Activated CD4-positive, CD25-positive, alpha-beta regulatory T cell (primary cell): ENCODE results near the gene THOP1.

ENCODE experiments used
- DNase-seq, 4 experiments: peaks; one replicate each; lab custom pipeline; 2025; lab: John Stamatoyannopoulos, UW

THOP1 gene

DNA sequence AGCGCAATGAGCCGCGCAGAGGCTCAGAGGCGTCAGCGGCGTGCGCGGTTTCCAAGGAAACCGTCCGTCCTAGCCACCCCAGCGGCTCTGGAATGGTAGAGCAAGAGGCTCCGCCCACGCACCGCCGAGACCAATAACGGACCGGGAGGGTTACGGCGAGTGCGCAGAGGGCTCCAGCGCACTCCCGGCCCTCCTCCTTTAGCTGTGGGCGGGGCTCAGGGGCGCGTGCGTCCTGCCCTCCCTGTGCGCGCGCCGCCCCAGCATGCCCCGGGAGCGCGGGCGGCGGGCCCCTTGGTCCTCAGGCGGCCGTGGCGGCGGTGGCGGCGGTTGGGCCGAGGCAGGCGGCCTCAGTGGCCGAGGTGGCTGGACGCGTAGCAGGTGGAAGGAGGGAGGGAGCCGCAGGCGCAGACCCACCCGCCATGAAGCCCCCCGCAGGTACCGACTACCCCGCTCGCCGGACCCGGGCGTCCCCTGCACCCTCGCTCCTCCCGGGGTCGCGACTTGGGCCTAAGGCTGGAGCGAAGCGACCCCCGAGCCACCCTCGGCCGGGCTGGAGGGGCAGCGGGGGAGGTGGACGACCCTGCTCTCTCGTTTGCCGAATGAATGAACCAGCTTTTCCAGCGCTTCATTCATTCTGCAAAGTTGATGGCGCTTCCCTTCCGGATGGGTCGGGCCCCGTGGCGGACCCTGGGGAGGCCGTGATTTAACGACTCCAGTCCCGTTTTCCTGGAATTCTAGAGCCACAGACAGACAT lies at the start of gene THOP1:
TSS of gene THOP1 (plus strand) at position 260 of the 754 bp plus-strand sequence. CDS start at position 420, 160 bp downstream.
- DNase-seq = peak; percentile 96 to 98 (median 98)

GRCh38 chr19:2736550-2737190 lies 48.6 kb upstream of the THOP1 start:
- DNase-seq = no peak

DNA sequence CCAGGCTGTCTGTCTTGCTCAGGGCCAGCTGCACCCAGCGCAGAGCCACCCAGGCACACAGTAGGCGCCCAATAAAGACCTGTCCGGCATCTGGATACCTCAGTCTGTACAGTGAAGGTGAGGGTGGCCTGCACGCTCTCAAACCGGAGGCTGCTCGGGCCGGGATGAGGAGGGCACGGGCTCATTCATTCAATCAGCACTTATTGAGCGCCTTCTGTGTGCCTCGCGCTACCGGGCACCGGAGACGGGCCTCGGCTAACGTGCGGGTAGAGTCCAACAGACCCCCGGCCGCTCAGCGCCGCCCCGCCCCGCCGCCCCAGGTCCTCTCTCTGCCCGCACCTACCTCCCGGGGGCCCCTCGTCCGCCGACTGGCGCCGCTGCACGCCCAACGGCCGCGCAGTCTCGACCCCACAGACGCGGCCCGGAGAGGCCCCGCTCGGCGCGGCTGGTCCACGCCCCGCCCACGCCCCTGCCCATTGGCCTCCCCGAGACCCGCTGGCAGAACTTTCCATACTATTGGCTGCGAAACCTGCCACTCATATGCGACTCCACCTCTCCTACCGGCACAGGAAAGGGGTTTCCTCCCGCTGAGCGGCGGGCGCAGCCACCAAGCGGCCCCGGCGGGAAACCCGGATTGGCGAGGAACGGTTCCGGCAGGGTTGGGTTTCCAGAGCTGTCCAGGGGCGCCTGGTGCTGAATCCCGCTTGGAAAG lies 45.5 kb upstream of the THOP1 start, which contains the start of gene SLC39A3:
TSS of gene SLC39A3 (minus strand) at position 416 of the 712 bp plus-strand sequence. CDS start 2,760 bp downstream, outside the sequence.
- peak; percentile 93 to 99 (median 96) for DNase-seq

DNA sequence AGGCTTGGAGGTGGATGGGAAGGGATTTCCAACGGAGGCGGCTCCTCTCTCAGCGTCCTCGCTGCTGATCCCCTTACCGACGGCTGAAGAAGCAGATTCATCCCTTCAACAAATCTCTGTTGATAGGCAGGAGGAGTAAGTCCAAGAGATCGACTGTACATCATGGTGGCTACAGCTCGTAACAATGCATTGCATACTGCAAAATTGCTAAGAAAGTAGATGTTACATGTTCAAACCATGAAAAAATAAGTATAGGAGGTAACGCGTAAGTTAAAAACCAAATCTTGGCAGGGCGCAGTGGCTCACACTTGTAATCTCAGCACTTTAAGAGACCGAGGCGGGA lies 45.0 kb upstream of the THOP1 start:
- no peak for DNase-seq

DNA sequence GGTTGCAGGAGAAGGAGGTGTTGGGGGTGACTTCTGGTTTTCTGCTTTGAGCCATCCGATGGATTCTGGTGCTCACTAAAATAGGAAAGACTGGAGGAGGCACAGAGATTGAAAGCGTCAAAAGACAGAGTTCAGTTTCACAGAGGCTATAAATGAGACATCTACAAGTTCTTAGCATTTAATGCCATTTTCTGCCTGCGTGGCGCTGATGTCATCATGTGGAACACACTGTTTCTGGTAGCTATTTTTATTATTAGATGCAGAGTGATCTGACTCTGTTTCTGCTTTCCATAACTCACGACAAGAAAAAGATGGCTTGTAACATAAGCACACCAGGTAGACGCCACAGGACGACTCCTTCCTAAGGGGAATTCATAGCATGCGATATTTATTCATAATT lies 42.2 kb upstream of the THOP1 start:
- no peak for DNase-seq

- no peak for DNase-seq
These were observed 41.2 kb upstream of the THOP1 start for GRCh38 chr19:2744113-2744512.

DNA sequence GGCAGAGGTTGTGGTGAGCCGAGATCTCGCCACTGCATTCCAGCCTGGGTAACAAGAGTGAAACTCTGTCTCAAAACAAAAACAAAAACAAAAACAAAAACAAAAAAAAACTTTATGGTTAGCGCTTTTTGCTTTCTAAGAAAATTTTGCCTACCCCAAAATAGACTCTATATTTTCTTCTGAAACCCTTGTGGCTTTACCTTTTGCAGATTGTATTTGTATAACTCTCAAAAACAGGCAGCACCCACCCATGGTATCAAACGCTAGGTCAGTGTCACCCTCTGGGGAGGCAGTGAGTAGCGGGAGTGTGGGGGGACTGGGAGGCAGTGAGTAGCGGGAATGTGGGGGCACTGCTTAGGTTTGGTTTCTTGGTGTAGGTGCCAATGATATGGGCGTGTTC lies 38.0 kb upstream of the THOP1 start:
- DNase-seq = no peak

DNA sequence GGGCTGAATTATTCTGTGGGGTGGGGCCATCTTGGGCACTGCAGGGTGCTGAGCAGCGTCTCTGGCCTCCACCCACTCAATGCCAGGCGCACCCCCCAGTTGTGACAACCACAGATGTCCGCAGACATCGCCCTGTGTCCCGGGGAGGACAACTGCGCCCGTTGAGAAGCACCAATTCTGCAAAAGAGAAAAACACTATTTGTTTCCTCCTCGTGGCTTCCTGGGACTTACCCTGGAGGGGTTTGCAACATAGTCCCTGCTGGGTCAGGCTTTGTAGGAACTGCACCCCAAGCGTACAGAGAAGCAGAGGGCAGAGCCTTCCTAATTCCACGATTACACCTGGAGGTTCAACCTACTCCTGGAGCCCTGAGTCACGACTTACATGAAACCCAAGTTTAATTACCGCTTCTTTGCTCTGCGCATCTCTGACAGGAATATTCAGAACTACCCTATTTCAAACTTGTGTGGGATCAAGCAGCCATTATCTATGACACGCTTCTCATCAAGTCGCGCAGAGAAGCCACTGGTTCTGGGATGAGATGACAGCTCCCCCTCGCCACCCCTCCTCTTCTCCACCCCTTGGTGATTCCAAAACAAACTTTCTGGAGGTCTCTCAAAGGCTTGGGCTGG lies 34.4 kb upstream of the THOP1 start:
- no peak for DNase-seq

DNA sequence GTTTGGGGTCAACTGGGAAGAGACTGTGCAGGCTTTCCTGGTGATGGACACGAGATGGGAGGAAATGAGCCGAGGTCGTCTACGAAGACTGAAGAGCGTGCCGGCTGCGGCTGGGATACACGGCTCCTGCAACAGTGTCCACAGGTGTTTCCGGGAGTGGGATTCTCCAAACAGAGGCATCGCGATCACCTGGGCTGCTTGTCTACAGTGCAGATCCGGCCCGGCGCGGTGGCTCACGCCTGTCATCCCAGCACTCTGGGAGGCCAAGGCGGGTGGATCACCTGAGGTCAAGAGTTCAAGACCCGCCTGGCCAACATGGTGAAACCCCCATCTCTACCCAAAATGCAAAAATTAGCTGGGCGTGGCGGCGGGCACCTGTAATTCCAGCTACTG lies 33.9 kb upstream of the THOP1 start:
- DNase-seq = no peak

DNA sequence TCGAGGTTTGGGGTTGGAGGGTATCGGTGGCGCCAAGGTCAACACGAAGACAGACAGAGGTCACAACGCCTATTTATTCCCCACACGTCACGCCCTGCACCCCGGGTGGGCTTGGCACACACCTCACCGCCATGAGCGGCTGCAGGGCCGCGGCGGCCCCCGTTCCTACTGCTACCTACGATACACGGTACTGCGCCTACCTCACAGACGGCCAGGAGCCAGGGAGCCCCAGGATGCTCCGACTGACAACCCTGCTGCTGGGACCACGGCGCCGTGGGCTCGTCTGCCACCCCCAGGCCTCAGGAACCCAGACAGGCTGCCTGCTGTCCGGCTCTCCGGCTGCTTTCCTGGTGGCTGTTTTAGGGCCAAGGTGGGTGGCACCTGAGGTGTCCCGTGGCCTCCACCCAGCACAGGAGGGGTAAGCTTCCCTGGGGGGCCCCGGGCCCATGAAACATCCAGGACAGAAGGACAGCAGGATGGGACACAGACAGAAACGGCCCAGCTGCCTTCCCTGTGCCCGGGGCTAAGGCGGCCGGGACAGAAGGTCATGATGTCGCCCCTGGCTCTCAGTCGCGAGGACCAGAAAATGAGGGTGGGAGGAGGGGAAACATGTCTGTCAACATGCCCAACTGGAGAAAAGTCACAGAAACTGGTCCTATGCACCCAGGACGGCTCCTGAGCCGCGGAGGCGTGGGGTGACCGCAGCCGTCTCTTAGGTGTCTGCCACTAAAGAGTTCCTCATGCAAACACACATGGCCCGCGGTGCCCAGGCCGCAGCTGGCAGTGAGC lies 30.4 kb upstream of the THOP1 start:
- DNase-seq = no peak

GRCh38 chr19:2755448-2755705 lies 29.9 kb upstream of the THOP1 start:
- DNase-seq = no peak

- DNase-seq = no peak
These were observed 29.5 kb upstream of the THOP1 start for GRCh38 chr19:2755811-2756210.

- DNase-seq = no peak
These were observed 28.8 kb upstream of the THOP1 start for GRCh38 chr19:2756477-2756876.

DNA sequence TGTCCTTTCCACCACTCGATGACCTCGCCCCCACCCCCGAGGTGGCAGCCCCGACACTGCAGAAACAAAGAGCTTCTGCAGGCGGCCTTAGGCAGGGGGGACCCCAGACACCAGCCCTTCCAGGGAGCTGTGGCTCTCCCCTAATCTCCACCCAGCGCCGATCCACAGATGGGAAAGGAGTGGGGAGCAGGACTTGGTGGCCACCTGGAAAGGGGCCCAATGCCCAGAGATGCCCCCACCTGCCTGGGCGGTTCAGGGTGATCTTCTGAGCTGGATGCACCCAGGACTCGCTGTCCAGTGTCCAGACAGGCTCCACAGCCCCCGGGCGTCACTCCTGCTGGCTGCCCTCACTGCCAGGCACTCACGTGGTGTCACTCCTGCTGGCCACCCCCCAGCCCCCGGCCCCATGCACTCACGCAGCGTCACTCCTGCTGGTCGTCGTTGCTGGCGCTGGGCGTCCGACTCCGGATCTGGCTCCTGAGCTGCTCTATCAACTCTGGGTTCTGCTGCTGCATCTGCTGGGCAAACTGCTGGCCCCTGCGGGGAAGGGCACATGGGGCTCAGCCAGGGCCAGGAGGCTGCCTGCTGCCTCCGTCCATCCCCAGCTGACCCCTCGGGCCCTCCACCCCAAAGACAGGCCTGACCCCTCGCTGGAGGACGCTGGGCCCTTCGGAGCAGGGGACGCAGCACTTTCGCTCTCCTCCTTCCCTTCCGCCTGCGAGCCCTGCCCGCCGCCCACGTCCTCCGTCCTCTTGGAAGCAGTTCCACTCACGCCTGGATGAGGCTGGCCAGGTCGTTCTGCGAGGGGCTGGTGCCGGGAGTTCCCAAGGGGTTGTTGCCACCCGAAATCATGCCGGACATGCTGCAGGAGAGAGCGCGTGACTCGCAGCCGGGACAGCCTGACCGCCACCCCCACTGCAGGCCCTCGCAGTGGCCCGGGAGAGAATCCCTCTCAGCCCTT lies 28.1 kb upstream of the THOP1 start:
- DNase-seq = no peak

DNA sequence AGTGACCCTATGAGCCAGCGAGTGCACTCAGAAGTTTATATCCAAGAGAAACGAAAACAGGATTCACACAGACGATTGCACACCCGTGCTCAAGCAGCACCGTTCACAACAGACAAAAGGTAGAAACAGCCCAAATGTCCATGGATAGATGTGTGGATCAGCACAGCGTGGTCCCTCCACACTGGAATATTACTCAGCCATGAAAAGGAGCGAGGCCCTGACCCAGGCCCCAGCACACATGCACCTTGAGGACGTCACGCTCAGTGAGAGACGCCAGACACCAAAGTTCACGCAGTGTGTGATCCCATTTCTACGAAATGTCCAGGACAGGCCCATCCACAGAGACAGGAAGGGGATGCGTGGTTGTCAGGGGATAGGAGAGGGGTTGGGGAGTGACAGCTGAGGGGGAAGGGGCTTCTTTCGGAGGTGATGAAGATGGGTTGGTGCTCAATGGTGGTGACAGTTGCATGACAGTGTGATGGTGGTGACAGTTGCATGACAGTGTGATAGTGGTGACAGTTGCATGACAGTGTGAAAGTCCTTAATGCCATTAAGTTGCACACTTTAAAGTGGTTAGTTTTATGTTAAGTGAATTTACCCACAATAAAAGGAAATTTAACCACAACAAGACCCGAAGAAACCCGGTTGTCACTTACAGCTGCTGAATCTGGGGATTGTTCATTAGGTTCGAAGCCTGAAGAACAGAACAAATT lies 26.5 kb upstream of the THOP1 start:
- no peak for DNase-seq

DNA sequence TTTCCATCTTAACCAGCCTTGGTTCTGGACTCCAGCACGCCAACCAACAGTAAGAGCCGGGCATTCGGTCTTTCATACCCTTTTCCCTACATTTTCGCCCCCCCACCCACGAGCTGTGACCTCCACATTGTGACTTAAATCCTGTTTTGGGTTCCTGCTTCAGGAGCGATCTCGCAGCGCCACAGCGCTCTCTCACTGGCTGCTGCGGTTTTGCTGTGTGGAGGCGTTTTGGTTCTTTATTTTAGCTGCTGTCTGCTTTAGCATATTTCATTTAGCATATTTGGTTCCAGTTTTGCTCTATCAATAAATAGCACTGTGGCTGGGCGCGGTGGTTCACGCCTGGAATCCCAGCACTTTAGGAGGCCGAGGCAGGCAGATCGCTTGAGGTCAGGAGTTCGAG lies 25.9 kb upstream of the THOP1 start:
- no peak for DNase-seq

DNA sequence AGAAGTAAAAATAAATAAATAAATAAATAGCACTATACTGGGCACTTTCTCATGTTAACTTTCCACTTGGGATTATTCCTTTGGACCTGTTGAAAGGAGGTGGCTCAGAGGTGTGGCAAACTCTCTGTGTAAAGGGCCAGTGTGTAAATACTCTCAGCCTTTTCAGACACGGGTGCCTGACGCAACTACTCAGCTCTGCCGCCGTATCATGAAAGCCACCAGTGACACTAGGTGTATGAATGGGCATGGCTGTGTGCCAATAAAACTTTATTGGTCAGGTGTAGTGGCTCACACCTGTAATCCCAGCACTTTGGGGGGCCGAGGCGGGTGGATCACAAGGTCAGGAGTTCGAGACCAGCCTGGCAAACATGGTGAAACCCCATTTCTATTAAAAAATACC lies 25.3 kb upstream of the THOP1 start:
- no peak for DNase-seq

GRCh38 chr19:2761309-2761677 lies 24.0 kb upstream of the THOP1 start:
- no peak for DNase-seq

DNA sequence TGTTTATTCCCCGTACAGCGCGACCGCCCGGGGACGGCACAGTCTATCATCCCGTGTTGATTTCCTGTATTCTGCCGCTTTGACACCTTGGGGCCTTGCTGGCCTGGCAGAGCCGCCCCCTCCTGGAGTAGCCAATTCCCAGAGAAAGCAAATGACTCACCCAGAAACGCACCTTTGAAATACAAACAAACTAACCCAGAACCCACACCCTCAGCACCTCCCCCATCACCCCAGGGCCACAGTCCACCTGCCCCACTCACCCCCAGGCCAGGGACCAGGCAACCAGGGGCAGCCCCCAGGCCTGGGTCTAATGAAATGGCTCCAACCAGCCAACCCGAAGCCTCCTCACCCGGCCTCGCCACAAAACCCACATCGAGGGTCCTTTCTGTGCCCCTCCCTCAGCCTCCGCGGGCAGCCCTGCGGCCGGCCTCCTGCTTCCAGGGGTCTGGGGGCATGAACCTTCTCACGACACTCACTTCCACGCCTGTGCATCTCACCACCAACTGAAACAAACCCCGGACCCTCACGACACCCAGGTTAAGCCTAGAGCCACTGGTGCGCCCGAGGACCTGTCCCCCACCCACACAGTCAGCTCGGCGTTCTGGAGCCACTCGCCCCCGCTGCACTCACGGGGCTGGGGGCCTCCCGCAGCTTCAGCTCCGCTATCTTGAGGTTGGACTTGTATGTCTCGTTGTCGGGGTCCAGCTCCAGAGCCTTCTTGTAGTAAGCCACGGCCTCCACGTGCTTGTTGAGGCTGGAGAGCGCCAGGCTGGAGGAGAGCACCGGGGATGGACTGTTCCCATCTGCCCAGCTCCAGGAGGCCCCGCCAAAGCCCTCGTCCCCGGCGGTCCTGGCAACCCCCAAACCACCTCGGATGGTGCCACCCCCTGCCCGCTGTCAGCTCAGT lies 23.2 kb upstream of the THOP1 start:
- DNase-seq = no peak
